Muscle layer of duodenum (tissue), 2 donors: Measurements from ENCODE around the gene PLEKHG3.

Experiments used
- H3K27ac ChIP-seq: one replicate; pipeline ENCODE4 v1.7.0; 2013; ENCODE audit warnings: mild to moderate bottlenecking, low read length
- H3K27me3 ChIP-seq: one replicate; pipeline ENCODE4 v1.7.0; 2013; ENCODE audit warnings: low read depth, mild to moderate bottlenecking, control low read depth, low read length
- H3K36me3 ChIP-seq, 2 donors: one replicate each; pipeline ENCODE4 v1.7.0; 2013; ENCODE audit warnings: low read length in 2 of 2, control low read depth in 1 of 2, mild to moderate bottlenecking in 1 of 2; ENCODE audit not compliant: insufficient read depth in 2 of 2, control insufficient read depth in 1 of 2
- H3K4me1 ChIP-seq, 2 donors: one replicate each; pipeline ENCODE4 v1.7.0; 2013; ENCODE audit warnings: low read length in 2 of 2, mild to moderate bottlenecking in 2 of 2, control low read depth in 1 of 2, moderate library complexity in 1 of 2; ENCODE audit not compliant: insufficient read depth in 2 of 2, control insufficient read depth in 1 of 2
- H3K4me3 ChIP-seq, 2 donors: one replicate each; pipeline ENCODE4 v1.7.0; 2013; ENCODE audit warnings: low read length in 2 of 2, low read depth in 1 of 2, mild to moderate bottlenecking in 1 of 2
- H3K9me3 ChIP-seq, 2 donors: one replicate each; pipeline ENCODE4 v1.7.0; 2013; ENCODE audit warnings: low read length in 2 of 2, control low read depth in 1 of 2, mild to moderate bottlenecking in 1 of 2; ENCODE audit not compliant: control insufficient read depth in 1 of 2
- donor health status: healthy.

PLEKHG3 gene

GRCh38 chr14:64700894-64701293 is 3.3 kb upstream of the PLEKHG3 start:
- Histone ChIP-seq H3K4me1 (peaks cover 7 to 10% of the 10 kb centered on the region in 2 donors), H3K27me3 (no peaks in the 10 kb centered on the region), H3K36me3 (no peaks in the 10 kb centered on the region), H3K27ac (no peak overlapping the region), H3K9me3 (no peaks in the 10 kb centered on the region), H3K4me3 (no peak overlapping the region)

GRCh38 chr14:64701660-64702059 is 2.6 kb upstream of the PLEKHG3 start:
- H3K27ac ChIP-seq: no peak overlapping the region
- no peak overlapping the region for H3K4me3 ChIP-seq
- H3K36me3 ChIP-seq: no peaks in the 10 kb centered on the region
- H3K27me3 ChIP-seq: no peaks in the 10 kb centered on the region
- H3K4me1 ChIP-seq: peaks cover 7 to 17% of the 10 kb centered on the region in 2 donors
- H3K9me3 ChIP-seq: no peaks in the 10 kb centered on the region

- Histone ChIP-seq H3K27ac (no peak overlapping the region), H3K4me1 (peaks cover 13 to 25% of the 10 kb centered on the region in 2 donors)
Measured at GRCh38 chr14:64702493-64703394, 1.5 kb upstream of the PLEKHG3 start.

GRCh38 chr14:64703395-64704142 is 655 bp upstream of the PLEKHG3 start:
- Histone ChIP-seq H3K9me3 (no peaks in the 10 kb centered on the region), H3K27me3 (no peaks in the 10 kb centered on the region), H3K4me1 (peaks cover 20 to 31% of the 10 kb centered on the region in 2 donors), H3K4me3 (peak overlapping the region; percentile 57 to 96), H3K36me3 (no peaks in the 10 kb centered on the region), H3K27ac (peak overlapping the region; percentile 14)

More at GRCh38 chr14:64702493-64703394, 1.5 kb upstream of the PLEKHG3 start:
- no peaks in the 10 kb centered on the region for H3K36me3 ChIP-seq
- H3K4me3 ChIP-seq: no peak overlapping the region
- no peaks in the 10 kb centered on the region for H3K27me3 ChIP-seq
- H3K9me3 ChIP-seq: no peaks in the 10 kb centered on the region

- Histone ChIP-seq H3K4me3 (peak overlapping the region; percentile 73 to 96), H3K4me1 (peaks cover 27 to 42% of the 10 kb centered on the region in 2 donors), H3K9me3 (no peaks in the 10 kb centered on the region), H3K27ac (peak overlapping the region; percentile 41), H3K36me3 (peaks cover 0 to 4% of the 10 kb centered on the region in 2 donors), H3K27me3 (no peaks in the 10 kb centered on the region)
Measured at GRCh38 chr14:64704743-64705380, 638 bp downstream of the PLEKHG3 start.

- no peaks in the 10 kb centered on the region for H3K27me3 ChIP-seq
- peak overlapping the region; percentile 41 for H3K27ac ChIP-seq
- H3K36me3 ChIP-seq: peaks cover 0 to 4% of the 10 kb centered on the region in 2 donors
- peaks cover 27 to 49% of the 10 kb centered on the region in 2 donors for H3K4me1 ChIP-seq
- no peaks in the 10 kb centered on the region for H3K9me3 ChIP-seq
- H3K4me3 ChIP-seq: peak overlapping the region; percentile 73 to 96
Measured at GRCh38 chr14:64705381-64706118, 1.3 kb downstream of the PLEKHG3 start.

GRCh38 chr14:64706119-64706592 is 1.9 kb downstream of the PLEKHG3 start:
- Histone ChIP-seq H3K36me3 (peaks cover 0 to 4% of the 10 kb centered on the region in 2 donors), H3K4me3 (peak overlapping the region; percentile 73 to 96), H3K4me1 (peaks cover 27 to 54% of the 10 kb centered on the region in 2 donors), H3K27me3 (no peaks in the 10 kb centered on the region), H3K9me3 (no peaks in the 10 kb centered on the region), H3K27ac (peak overlapping the region; percentile 41)

- peak overlapping the region; percentile 41 for H3K27ac ChIP-seq
- no peaks in the 10 kb centered on the region for H3K9me3 ChIP-seq
- H3K36me3 ChIP-seq: peaks cover 0 to 4% of the 10 kb centered on the region in 2 donors
- H3K4me3 ChIP-seq: peak overlapping the region in 1 of 2 donors; percentile 73
- H3K27me3 ChIP-seq: no peaks in the 10 kb centered on the region
- peaks cover 27 to 54% of the 10 kb centered on the region in 2 donors for H3K4me1 ChIP-seq
Measured at GRCh38 chr14:64706593-64707193, 2.5 kb downstream of the PLEKHG3 start.

- Histone ChIP-seq H3K9me3 (peaks cover 0 to 3% of the 10 kb centered on the region in 2 donors), H3K4me1 (peaks cover 27 to 54% of the 10 kb centered on the region in 2 donors), H3K27ac (peak overlapping the region; percentile 6), H3K4me3 (no peak overlapping the region), H3K27me3 (no peaks in the 10 kb centered on the region), H3K36me3 (peaks cover 0 to 4% of the 10 kb centered on the region in 2 donors)
Measured at GRCh38 chr14:64707661-64708060, 3.4 kb downstream of the PLEKHG3 start.
